DND-41 (cell line): ENCODE results near the gene STX10.

Source experiments
- ATAC-seq: fragments of 200-7000 bp; cut with Tn5 transposase; 3 replicates; pipeline ENCODE4 v1.9.1; 2021; ENCODE audit warnings: low read depth; ENCODE audit not compliant: insufficient read depth
- DNase-seq: peaks from one replicate; pipeline ENCODE4 v3.0.0-alpha.2; 2020
- H2AFZ ChIP-seq: 2 replicates; pipeline ENCODE4 v1.6.0; 2012; ENCODE audit warnings: low read depth, low read length
- H3K27ac ChIP-seq: 2 replicates; pipeline ENCODE4 v1.5.1; 2012; ENCODE audit warnings: low read length, inconsistent platforms
- H3K27me3 ChIP-seq: fragments of 200-600 bp; sonication (generic); 2 replicates; pipeline ENCODE4 v1.6.0; 2012; ENCODE audit warnings: low read length, mild to moderate bottlenecking, inconsistent platforms; ENCODE audit not compliant: insufficient read depth, poor library complexity
- H3K36me3 ChIP-seq: 2 replicates; pipeline ENCODE4 v1.5.1; 2012; ENCODE audit warnings: low read length, inconsistent platforms; ENCODE audit not compliant: insufficient read depth
- H3K4me1 ChIP-seq: 2 replicates; pipeline ENCODE4 v1.5.1; 2012; ENCODE audit warnings: mild to moderate bottlenecking, low read length; ENCODE audit not compliant: insufficient read depth
- H3K4me2 ChIP-seq: 2 replicates; pipeline ENCODE4 v1.6.0; 2012; ENCODE audit warnings: mild to moderate bottlenecking, moderate library complexity, low read length, inconsistent platforms; ENCODE audit not compliant: insufficient read depth
- H3K4me3 ChIP-seq, 2 experiments: fragments of 200-600 bp in 1 of 2; shearing (Covaris generic) in 1 of 2; 2 replicates each; pipeline ENCODE4 v1.5.1; 2012 to 2016; ENCODE audit warnings: inconsistent platforms in 2 of 2, low read length in 2 of 2, mild to moderate bottlenecking in 2 of 2, low read depth in 1 of 2, moderate library complexity in 1 of 2
- H3K79me2 ChIP-seq: 2 replicates; pipeline ENCODE4 v1.6.0; 2012; ENCODE audit warnings: low read length, inconsistent platforms; ENCODE audit not compliant: insufficient read depth
- H3K9ac ChIP-seq: 2 replicates; pipeline ENCODE4 v1.6.0; 2012; ENCODE audit warnings: low read depth, mild to moderate bottlenecking, inconsistent platforms, low read length, moderate library complexity
- H3K9me3 ChIP-seq: 2 replicates; pipeline ENCODE4 v1.5.1; 2012; ENCODE audit warnings: low read length, moderate library complexity, mild to moderate bottlenecking, inconsistent platforms; ENCODE audit not compliant: insufficient read depth, severe bottlenecking
- H4K20me1 ChIP-seq: 2 replicates; pipeline ENCODE4 v1.6.0; 2012; ENCODE audit warnings: low read length; ENCODE audit not compliant: insufficient read depth
- CTCF ChIP-seq: IDR thresholded peaks from 2 replicates; pipeline ENCODE4 v1.5.1; 2012; ENCODE audit warnings: borderline replicate concordance, low read length, moderate library complexity, mild to moderate bottlenecking; ENCODE audit not compliant: poor library complexity, severe bottlenecking; ENCODE audit errors: extremely low read depth
- EZH2 ChIP-seq: IDR thresholded peaks from 3 replicates; pipeline ENCODE4 v1.6.1; 2012; ENCODE audit warnings: borderline replicate concordance, low read depth, mild to moderate bottlenecking, moderate library complexity, low read length, inconsistent platforms; ENCODE audit not compliant: severe bottlenecking

Gene STX10

DNA sequence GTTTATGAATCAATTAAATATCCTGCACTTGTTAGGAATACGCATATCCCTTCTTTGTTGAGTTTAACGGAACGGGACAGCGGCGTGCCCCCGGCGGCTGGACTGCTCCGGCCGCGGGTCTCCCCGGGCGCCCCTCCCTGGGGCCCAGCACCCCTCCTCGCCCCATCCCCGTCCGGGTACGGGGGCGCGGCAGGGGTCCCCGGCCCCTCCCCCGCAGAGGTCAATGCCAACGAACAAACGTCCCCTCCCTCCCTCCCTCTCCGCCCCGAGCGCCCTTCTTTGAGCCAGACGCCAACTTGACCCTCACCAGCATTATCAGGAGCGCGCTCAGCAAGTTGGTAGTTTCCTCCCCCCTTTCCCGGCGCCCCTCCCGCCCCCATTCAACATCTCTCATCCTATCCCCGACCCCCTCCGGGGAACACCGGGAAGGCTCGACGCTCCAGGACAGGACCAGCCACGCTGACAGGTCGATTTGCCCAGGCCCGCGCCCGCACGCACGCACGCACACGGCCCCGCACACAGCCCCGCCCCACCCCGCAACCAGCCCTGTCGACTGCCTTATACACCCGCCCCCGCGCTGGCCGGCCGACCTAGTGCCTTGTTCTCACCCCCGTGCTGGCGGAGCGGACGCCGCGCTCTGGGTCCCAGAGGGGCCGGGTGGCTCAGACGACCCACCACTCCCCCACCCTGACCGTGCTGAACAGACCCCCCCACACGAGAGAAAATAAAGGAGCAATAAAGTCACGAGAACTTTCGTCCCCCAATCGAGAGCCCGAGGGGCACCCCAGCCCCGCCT lies 52.5 kb downstream of the STX10 start:
- no peak for ATAC-seq
- H2AFZ ChIP-seq, result no peak overlapping the region
- H3K4me2 ChIP-seq, result no peak overlapping the region
- no peaks in the 10 kb centered on the region for H3K36me3 ChIP-seq
- peaks cover 29% of the 10 kb centered on the region for H3K4me1 ChIP-seq
- H3K27ac ChIP-seq, result no peak overlapping the region
- no peaks in the 10 kb centered on the region; the same call in 1 of the 2 replicates for H4K20me1 ChIP-seq
- DNase-seq, result no peak
- no peaks in the 10 kb centered on the region for H3K9me3 ChIP-seq
- no peaks in the 10 kb centered on the region for H3K79me2 ChIP-seq
- no peak overlapping the region for H3K9ac ChIP-seq
- TF ChIP-seq CTCF, result no peak
- TF ChIP-seq EZH2, result no peak
- peaks cover 6% of the 10 kb centered on the region for H3K27me3 ChIP-seq
- H3K4me3 ChIP-seq, result no peak overlapping the region

- Histone ChIP-seq H3K4me1 (peaks cover 23% of the 10 kb centered on the region), H3K27me3 (no peaks in the 10 kb centered on the region), H3K9me3 (no peaks in the 10 kb centered on the region), H3K79me2 (no peaks in the 10 kb centered on the region), H3K27ac (no peak overlapping the region), H3K4me3 (no peak overlapping the region), H3K9ac (no peak overlapping the region), H3K4me2 (no peak overlapping the region), H3K36me3 (no peaks in the 10 kb centered on the region), H2AFZ (no peak overlapping the region), H4K20me1 (no peaks in the 10 kb centered on the region; the same call in 1 of the 2 replicates)
- TF ChIP-seq CTCF (no peak), EZH2 (no peak)
- no peak for ATAC-seq
- no peak for DNase-seq
Observed at GRCh38 chr19:13097033-13097462, 53.1 kb downstream of the STX10 start.

- H3K4me3 ChIP-seq, result no peak overlapping the region
- H3K9ac ChIP-seq, result no peak overlapping the region
- no peak overlapping the region for H2AFZ ChIP-seq
- H3K4me2 ChIP-seq, result no peak overlapping the region
- H3K9me3 ChIP-seq, result no peaks in the 10 kb centered on the region
- H3K27ac ChIP-seq, result no peak overlapping the region
- no peak for DNase-seq
- H3K36me3 ChIP-seq, result no peaks in the 10 kb centered on the region
- H3K79me2 ChIP-seq, result no peaks in the 10 kb centered on the region
- no peak for TF ChIP-seq EZH2
- TF ChIP-seq CTCF, result no peak
- no peaks in the 10 kb centered on the region for H3K27me3 ChIP-seq
- peaks cover 23% of the 10 kb centered on the region for H3K4me1 ChIP-seq
- H4K20me1 ChIP-seq, result no peaks in the 10 kb centered on the region; the same call in 1 of the 2 replicates
- no peak for ATAC-seq
Observed at GRCh38 chr19:13095934-13096927, 53.9 kb downstream of the STX10 start.
